ENCODE results near the gene TRPM8.

DNA sequence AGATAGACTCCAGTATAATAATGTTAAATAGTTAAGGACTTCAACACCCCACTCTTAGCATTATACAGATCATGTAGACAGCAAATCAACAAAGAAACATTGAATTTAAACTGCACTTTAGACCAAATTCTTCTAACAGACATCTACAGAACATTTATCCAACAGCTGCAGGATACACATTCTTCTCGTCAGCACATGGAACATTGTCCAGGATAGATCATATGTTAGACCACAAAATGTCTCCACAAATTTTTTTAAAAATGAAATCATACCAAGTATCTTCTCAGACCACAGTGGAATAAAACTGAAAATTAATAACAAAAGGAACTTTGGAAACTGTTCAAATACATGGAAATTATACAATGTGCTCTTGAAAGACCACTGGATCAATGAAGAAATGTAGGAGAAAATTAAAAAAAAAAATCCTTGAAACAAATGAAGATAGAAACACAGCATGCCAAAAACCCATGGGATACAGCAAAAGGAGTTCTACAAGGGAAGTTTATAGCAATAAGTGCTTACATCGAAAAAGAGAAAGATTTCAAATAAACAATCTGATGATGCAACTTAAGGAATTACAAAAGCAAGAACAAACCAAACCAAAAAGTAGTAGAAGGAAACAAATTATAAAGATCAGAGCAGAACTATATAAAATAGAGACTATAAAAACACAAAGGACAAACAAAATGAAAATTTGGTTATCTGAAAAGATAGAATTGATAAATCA, 121.1 kb downstream of the TRPM8 start:
- TF ChIP-seq POLR2AphosphoS5 (IDR thresholded peaks at IDR 0.05): no peak
- TF ChIP-seq, protein P1, sequence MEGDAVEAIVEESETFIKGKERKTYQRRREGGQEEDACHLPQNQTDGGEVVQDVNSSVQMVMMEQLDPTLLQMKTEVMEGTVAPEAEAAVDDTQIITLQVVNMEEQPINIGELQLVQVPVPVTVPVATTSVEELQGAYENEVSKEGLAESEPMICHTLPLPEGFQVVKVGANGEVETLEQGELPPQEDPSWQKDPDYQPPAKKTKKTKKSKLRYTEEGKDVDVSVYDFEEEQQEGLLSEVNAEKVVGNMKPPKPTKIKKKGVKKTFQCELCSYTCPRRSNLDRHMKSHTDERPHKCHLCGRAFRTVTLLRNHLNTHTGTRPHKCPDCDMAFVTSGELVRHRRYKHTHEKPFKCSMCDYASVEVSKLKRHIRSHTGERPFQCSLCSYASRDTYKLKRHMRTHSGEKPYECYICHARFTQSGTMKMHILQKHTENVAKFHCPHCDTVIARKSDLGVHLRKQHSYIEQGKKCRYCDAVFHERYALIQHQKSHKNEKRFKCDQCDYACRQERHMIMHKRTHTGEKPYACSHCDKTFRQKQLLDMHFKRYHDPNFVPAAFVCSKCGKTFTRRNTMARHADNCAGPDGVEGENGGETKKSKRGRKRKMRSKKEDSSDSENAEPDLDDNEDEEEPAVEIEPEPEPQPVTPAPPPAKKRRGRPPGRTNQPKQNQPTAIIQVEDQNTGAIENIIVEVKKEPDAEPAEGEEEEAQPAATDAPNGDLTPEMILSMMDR (IDR thresholded peaks at IDR 0.05): no peak
- TF ChIP-seq POLR2A (IDR thresholded peaks at IDR 0.05): no peak
- TF ChIP-seq EP300 (IDR thresholded peaks at IDR 0.05): no peak

All from sigmoid colon (tissue), 4 donors.